SK-N-SH treated with all-trans-retinoic acid at 6 μM for 48 hours (cell line): ENCODE data around the gene MRPS23.
A peak's percentile ranks its signal among the peaks of the same experiment; 100 is the strongest.

Source experiments
- ATAC-seq: fragments of 200-7000 bp; cut with Tn5 transposase; 3 replicates; pipeline ENCODE4 v1.9.1; 2020; ENCODE audit warnings: mild to moderate bottlenecking, moderate library complexity
- ARNTL ChIP-seq: fragments of 450-650 bp; formaldehyde crosslinking; IDR thresholded peaks from 2 replicates; pipeline ENCODE4 v1.5.0; 2020; ENCODE audit warnings: low read depth, mild to moderate bottlenecking, moderate library complexity, borderline replicate concordance
- BACH2 ChIP-seq: fragments of 250-450 bp; sonication (Bioruptor Pico); IDR thresholded peaks from 2 replicates; pipeline ENCODE4 v1.9.0; 2021; ENCODE audit warnings: mild to moderate bottlenecking, borderline replicate concordance
- CREB5 ChIP-seq: fragments of 250-450 bp; sonication (Bioruptor Pico); IDR thresholded peaks from 2 replicates; pipeline ENCODE4 v1.5.1; 2020; ENCODE audit warnings: low read depth, mild to moderate bottlenecking, moderate library complexity
- CSDC2 ChIP-seq: fragments of 250-450 bp; sonication (Bioruptor Pico); IDR thresholded peaks from 2 replicates; pipeline ENCODE4 v1.5.0; 2020; ENCODE audit warnings: mild to moderate bottlenecking, moderate library complexity
- CSRNP3 ChIP-seq: fragments of 250-450 bp; sonication (Bioruptor Pico); IDR thresholded peaks from 2 replicates; pipeline ENCODE4 v1.5.1; 2021; ENCODE audit warnings: mild to moderate bottlenecking, moderate library complexity
- ESRRG ChIP-seq: fragments of 250-450 bp; sonication (Bioruptor Pico); IDR thresholded peaks from 2 replicates; pipeline ENCODE4 v1.6.1; 2021; ENCODE audit warnings: mild to moderate bottlenecking
- GLIS3 ChIP-seq: fragments of 250-450 bp; sonication (Bioruptor Pico); IDR thresholded peaks from 2 replicates; pipeline ENCODE4 v1.5.0; 2020; ENCODE audit warnings: mild to moderate bottlenecking, moderate library complexity
- ISL1 ChIP-seq: fragments of 250-450 bp; sonication (Bioruptor Pico); IDR thresholded peaks from 2 replicates; pipeline ENCODE4 v2.1.2; 2022; ENCODE audit warnings: mild to moderate bottlenecking, moderate library complexity
- OSR1 ChIP-seq: fragments of 250-450 bp; sonication (Bioruptor Pico); IDR thresholded peaks from 2 replicates; pipeline ENCODE4 v1.8.0; 2022; ENCODE audit warnings: moderate library complexity, mild to moderate bottlenecking, inconsistent platforms
- POU6F1 ChIP-seq: fragments of 250-450 bp; sonication (Bioruptor Pico); IDR thresholded peaks from 2 replicates; pipeline ENCODE4 v1.8.0; 2021; ENCODE audit warnings: low read depth, mild to moderate bottlenecking, moderate library complexity, borderline replicate concordance
- PPARA ChIP-seq: fragments of 250-450 bp; sonication (Bioruptor Pico); IDR thresholded peaks from 2 replicates; pipeline ENCODE4 v1.5.0; 2020; ENCODE audit warnings: mild to moderate bottlenecking, borderline replicate concordance
- RARB ChIP-seq: fragments of 250-450 bp; sonication (Bioruptor Pico); IDR thresholded peaks from 2 replicates; pipeline ENCODE4 v1.8.0; 2021; ENCODE audit warnings: mild to moderate bottlenecking, moderate library complexity
- SNAI2 ChIP-seq: fragments of 250-450 bp; sonication (Bioruptor Pico); IDR thresholded peaks from 2 replicates; pipeline ENCODE4 v1.5.0; 2020; ENCODE audit warnings: mild to moderate bottlenecking, moderate library complexity
- TCF4 ChIP-seq: fragments of 250-450 bp; sonication (Bioruptor Pico); IDR thresholded peaks from 2 replicates; pipeline ENCODE4 v1.8.0; 2021; ENCODE audit warnings: mild to moderate bottlenecking, moderate library complexity, borderline replicate concordance
- TSHZ2 ChIP-seq: fragments of 250-450 bp; sonication (Bioruptor Pico); IDR thresholded peaks from 2 replicates; pipeline ENCODE4 v1.5.0; 2020; ENCODE audit warnings: mild to moderate bottlenecking, moderate library complexity
- ZC3H10 ChIP-seq: fragments of 250-450 bp; sonication (Bioruptor Pico); IDR thresholded peaks from 2 replicates; pipeline ENCODE4 v1.5.1; 2021; ENCODE audit warnings: mild to moderate bottlenecking, moderate library complexity
- ZFP3 ChIP-seq: fragments of 250-450 bp; sonication (Bioruptor Pico); IDR thresholded peaks from 2 replicates; pipeline ENCODE4 v1.5.0; 2020; ENCODE audit warnings: mild to moderate bottlenecking, moderate library complexity
- ZFP30 ChIP-seq: fragments of 450-650 bp; formaldehyde crosslinking; IDR thresholded peaks from 2 replicates; pipeline ENCODE4 v1.5.0; 2022; ENCODE audit warnings: mild to moderate bottlenecking, moderate library complexity
- ZNF565 ChIP-seq: fragments of 450-650 bp; formaldehyde crosslinking; conservative IDR thresholded peaks from 2 replicates; pipeline ENCODE4 v1.5.0; 2020; ENCODE audit warnings: low read depth, mild to moderate bottlenecking, moderate library complexity
- ZNF70 ChIP-seq: fragments of 450-650 bp; formaldehyde crosslinking; IDR thresholded peaks from 2 replicates; pipeline ENCODE4 v1.5.0; 2020; ENCODE audit warnings: mild to moderate bottlenecking, moderate library complexity
- ZNF8 ChIP-seq: fragments of 450-650 bp; formaldehyde crosslinking; IDR thresholded peaks from 2 replicates; pipeline ENCODE4 v1.5.0; 2020; ENCODE audit warnings: mild to moderate bottlenecking, moderate library complexity

MRPS23 gene

GRCh38 chr17:57860414-57860999 is 10.7 kb upstream of the MRPS23 start:
- TF ChIP-seq CSRNP3 (CRISPR knock-in tag) (no peak), PPARA (CRISPR knock-in tag) (no peak)
- TF ChIP-seq, all 23 proteins: peak for 0
- ATAC-seq, result peak; percentile 9; the same call in 2 of the 3 replicates

DNA sequence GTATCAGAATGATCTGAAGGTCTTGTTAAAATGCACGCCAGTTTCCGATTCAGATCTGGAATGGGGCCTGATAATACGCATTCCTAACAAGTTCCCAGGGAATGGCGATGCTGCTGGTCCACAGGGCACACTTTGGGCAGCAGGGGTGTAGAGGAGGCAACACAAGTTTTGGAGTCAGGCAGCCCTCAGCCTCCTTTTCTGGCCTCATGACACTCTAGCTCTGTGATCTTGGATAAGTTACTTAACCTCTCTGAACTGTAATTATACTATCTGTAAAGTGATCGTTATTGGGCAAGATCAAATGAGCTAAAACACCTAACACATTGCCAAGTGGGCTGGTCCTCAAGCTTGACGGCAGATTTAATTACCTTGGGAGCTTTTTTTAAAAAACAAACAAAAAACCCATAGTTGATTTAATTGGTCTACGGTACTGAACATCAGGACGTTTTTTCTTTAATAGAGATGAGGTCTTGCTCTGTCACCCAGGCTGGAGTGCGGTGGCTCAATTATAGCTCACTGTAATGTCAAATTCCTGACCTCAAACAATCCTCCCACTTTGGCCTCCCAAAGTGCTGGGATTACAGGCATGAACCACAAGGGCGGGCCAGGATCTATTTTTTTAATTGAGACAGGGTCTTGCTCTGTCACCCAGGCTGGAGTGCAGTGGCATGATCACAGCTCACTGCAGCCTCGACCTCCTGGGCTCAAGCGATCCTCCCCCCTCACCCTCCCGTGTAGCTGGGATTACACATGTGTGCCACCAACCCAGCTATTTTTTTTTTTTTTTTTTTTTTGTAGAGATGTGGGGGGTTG is 10.0 kb upstream of the MRPS23 start:
- ATAC-seq, result no peak
- no peak for TF ChIP-seq POU6F1
- no peak for TF ChIP-seq ESRRG
- TF ChIP-seq ZFP30 (CRISPR knock-in tag), result no peak
- TF ChIP-seq CREB5 (CRISPR knock-in tag), result no peak
- no peak for TF ChIP-seq ZC3H10 (CRISPR knock-in tag)
- no peak for TF ChIP-seq ISL1 (CRISPR knock-in tag)
- TF ChIP-seq SNAI2 (CRISPR knock-in tag), result no peak
- TF ChIP-seq PPARA (CRISPR knock-in tag), result no peak
- no peak for TF ChIP-seq ARNTL (CRISPR knock-in tag)
- TF ChIP-seq RARB (CRISPR knock-in tag), result no peak
- no peak for TF ChIP-seq ZNF70 (CRISPR knock-in tag)
- TF ChIP-seq BACH2, result no peak
- TF ChIP-seq ZNF8 (CRISPR knock-in tag), result no peak
- no peak for TF ChIP-seq TSHZ2
- no peak for TF ChIP-seq ZNF565 (CRISPR knock-in tag)
- TF ChIP-seq CSDC2, result no peak
- no peak for TF ChIP-seq GLIS3 (CRISPR knock-in tag)
- no peak for TF ChIP-seq OSR1 (CRISPR knock-in tag)
- no peak for TF ChIP-seq ZFP3 (CRISPR knock-in tag)
- TF ChIP-seq, all 23 proteins: peak for 0

DNA sequence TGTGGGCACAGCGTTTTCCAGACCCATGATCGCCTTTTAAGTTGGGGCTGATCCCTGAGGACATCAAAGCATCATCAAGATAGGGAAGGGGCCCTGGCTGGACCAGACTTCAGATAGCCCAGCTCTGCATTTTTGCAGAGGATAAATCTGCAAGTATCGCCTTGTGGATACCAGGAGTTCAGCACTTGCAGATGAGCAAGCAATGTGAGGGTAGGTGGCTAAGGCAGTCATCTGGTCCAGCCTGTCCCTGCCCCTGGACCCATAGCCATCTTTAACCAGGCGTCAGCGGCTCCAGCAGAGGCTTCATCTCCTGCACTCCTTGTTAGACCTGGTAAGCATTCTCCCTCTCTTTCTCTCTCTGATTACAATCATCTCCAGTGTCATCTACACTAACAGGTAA is 9.0 kb upstream of the MRPS23 start:
- TF ChIP-seq ARNTL (CRISPR knock-in tag) (no peak), ZFP3 (CRISPR knock-in tag) (no peak), ESRRG (no peak), GLIS3 (CRISPR knock-in tag) (no peak), ZNF565 (CRISPR knock-in tag) (no peak), TCF4 (CRISPR knock-in tag) (no peak), ZC3H10 (CRISPR knock-in tag) (no peak)
- no peak for ATAC-seq
